DMS153 treated with DMSO at 0.1 percent for 48 hours (cell line): ENCODE results near the gene LPIN2.

Source experiments
- DNase-seq: peaks from one replicate; lab custom pipeline; 2025; ENCODE audit not compliant: unreplicated experiment; lab: John Stamatoyannopoulos, UW

Gene LPIN2

DNA sequence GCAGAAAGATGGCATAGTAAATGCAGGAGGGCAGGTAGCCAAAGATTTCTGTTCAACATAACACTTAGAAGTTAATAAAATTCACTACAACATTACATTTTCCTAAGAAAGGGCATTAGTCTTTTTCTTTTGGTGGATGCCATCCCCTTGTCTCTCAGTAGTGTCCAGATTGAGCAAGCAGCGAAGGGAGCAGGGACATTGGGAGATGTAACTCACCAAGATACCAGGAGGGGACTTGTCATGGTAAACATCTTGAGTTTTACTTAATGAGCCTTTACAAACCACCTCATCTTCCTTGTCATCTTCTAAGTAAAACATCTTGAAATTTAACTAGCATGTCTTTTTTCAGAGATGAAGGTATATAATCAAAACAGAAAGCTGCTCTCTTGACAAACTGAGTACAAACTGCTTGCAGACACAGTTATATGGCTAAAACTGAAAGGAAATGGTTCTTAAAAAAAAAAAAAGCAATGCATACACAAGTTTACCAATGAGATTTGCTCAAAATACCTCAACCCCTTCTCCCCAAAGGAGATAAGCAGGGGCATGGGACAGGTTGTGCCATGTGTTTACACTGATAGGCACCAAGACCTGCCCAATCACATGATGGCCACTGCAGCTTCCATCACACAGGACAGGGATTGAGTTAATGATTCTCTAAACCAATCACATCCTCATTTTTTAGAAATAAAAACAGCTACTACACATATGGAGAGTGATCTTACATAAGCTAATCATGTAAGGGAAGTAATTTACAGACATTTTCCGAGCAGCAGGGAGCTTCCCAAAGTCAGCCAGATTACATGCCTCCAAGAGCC lies 30.3 kb downstream of the LPIN2 start:
- DNase-seq: no peak

DNA sequence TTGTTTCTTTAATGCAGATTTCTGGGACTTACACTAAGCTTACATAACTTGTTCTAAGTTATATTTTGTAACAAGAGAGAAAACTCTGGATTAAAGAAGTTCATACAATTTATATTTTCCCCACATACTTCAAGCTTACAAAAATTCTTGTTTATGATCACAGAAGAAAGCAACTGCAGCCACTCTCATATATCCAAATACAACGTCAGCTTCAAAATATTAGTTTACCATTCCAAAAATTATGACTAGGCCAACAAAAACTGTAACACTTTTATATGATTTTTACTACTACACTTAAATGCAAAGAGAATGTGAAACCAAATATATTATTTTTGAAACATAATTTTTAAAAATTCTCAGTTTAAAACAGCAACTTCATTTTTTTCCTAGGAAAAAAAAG lies 30.9 kb downstream of the LPIN2 start:
- DNase-seq: no peak

DNA sequence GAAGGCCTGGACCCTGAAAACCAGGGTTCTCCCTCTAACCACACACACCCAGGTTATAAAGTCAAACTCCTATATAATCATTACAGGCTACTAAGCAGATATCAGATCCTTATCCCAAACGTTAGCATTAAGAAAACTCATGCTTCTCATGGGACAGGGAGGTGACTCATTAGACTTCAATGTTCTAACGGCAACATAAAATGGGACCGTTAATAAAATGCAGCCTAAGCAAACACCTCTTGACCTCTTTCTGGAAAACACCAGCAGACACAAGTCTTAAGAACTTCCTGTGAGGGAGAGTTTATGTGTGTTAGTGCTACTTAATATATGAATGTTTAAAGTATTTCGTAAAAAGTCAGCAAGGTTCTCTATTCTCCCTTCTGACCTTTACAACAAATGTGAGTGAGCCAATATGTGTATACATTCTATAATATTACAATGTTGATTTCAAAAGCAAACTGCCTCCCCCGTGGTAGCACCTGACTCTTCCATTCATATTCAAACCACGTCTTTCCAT lies 31.7 kb downstream of the LPIN2 start:
- no peak for DNase-seq

DNA sequence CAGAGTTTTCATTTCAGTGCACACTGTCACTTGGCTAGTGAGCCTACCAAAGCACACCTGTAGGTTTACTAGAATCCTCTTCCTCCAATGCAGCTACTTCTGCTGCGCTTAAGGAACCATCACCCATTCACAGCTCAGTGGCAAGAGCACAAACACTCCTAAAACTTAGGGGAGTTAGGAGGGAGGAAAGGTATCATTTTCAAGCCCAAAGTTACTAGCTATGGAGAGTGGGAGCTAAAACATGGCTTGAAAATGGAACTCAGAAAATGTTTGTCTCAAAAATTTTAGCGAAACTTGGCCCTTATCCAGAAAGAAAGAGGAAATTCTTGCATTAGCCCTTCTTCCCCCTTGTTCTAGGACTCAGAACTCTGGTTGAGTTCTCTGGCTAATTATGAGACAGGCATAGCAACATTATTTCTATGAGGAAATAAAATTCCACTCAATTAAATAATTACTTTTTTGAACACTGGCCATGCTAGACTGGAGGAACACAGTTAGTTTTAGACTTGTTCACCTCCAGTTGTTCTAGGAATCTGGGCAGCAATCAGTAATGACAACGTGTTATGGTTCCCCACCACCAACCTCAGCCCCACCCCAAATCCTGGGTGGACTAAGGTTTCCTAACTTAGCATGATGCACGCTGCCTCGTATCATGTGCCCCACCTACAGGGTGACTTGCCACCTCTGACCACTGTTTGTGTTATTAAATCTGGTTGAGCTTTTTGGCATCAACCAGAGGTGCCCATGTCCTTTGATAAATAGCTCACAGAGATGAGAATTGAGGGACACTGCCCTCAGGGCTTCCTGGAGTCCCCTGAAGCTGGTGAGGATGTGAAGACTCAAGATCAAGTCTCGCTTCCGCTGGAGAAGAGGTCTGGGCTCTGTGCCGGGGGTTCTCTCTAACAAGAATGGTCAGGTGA lies 32.8 kb downstream of the LPIN2 start:
- no peak for DNase-seq

DNA sequence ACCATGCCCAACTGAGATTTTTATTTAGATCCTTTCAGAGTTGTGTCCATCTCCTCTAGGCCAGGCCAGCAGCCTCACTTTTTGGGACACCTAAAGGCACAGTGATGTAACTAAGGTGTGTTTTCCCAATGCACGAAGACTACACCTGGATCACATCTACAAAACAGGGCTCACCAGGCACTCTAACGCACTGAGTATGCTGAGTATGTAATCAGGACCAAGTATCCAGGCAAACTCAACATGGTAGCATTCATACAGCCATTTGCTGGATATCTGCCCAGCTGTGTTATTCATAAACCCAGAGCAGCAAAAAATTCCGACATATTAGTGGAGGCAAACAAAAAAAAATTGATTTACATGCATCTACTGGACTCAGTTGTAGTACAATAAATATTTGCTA lies 33.8 kb downstream of the LPIN2 start:
- no peak for DNase-seq

DNA sequence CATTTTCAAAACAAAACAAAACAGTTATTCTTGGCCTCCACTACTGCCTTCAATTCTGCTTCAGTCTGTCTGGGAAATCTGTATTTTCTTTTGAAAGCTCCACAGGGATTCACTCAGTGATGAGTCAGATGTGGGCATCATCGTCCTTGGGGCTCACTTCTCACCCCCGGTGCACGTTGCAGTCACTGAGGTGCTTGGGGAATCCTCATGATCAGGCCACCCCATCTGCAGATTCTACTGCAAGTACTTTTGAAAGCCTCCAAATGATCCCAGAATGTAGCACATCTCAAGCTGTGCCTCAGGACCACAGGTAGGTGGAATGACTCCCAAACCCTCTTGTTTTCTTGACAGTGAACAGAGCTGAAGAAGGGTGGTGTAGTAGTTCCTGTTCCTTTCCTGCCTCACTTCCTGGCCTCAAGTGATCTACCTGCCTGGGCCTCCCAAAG lies 34.3 kb downstream of the LPIN2 start:
- no peak for DNase-seq

DNA sequence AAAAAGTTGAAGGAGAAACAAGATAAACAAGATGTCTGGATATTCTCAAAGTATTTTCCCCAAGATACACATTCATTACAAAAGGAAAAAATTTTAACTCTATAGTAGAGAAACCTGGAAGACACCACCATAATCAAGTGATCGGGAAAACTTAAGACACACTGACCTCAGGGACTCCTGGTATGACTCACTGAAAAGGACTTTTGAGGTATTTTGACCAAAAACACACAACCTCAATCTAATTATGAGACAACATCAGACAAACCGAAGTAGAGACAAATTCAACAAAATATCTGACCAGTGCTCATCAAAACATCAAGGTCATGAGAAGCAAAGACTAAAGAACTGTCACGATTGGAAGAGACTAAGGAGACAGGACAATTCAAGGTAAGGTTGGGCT lies 34.7 kb downstream of the LPIN2 start:
- no peak for DNase-seq

DNA sequence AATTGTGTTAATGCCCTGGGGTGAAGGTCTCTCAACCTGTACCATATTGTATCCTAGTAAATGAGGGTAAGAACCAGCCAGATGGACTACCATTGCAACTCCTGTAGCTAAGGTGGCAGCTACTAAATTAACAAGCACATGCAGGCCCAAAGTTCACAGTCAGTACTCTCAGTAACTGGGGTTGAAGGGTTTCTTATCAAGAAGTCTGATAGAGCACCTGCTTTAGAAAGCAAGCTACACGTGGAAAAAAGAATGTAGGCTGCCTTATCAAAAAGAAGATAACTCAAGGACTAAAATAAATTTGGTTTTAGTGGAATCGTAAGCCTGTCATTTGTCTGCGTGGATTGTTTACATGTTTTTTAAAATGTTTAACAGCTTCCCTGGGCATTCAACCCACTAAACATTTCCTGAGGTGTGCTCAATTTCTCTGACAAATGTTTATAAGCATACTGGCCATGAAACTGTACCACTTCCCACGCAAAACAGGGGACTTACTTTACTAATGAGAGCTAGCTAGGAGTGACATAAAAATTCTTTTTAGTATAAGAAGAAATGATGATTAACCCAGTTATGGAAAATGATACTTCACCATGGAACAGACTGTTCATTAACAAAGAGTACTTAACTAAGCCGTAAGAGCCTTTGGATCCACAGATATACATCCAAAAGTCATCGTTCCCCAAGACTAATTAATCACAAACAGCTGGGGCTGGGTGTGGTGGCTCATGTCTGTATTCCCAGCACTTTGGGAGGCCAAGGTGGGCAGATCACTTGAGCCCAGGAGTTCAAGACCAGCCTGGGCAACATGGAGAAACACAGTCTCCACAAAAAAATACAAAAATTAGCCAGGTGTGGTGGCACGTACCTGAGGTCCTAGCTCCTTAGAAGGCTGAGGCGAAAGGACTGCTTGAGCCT lies 36.5 kb downstream of the LPIN2 start:
- no peak for DNase-seq

DNA sequence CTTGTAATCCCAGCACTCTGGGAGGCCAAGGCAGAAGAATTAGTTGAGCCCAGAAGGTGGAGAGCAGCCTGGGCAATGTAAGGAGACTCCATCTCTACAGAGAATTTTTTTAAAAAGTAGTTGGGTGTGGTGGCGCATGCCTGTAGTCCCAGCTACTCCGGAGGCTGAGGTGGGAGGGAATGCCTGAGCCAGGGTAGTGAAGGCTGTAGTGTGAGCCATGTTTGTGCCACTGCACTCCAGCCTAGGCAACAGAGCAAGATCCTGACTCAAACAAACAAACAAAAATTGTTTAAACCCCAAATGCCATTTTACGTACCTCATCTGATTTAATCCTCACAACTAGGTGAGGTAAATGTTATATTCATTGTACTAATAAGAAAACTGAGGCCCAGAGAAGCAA lies 38.2 kb downstream of the LPIN2 start:
- no peak for DNase-seq

DNA sequence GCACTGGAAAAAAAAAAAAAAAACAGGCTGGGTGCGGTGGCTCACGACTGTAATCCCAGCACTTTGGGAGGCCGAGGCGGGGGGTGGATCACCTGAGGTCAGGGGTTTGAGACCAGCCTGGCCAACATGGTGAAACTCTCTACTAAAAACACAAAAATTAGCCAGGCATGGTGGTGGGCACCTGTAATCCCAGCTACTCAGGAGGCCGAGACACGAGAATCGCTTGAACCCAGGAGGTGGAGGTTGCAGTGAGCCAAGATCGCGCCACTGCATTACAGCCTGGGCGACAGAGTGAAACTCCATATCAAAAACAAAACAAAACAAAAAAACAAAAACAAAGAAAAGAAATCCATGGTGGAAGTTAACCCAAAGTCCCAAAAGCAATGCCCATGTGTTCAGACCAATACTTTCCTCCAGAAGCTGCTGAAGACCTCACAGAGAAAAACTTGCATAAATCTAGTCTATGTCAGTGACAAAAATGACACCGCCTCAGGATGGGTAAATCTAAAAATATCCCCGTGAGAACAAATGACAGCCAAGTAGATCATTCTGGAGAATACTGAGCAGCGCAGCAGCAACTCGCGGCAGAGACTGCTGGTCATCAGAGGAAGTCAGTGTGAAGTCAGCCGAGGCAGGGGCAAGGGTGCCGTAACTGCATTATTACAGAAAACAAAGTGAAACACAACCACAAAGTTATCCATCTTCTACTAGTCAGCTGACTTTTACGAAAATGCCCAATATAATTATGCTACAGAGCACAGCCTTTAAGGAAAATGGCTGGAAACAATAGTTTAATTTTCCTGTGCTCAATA lies 41.0 kb downstream of the LPIN2 start:
- no peak for DNase-seq

DNA sequence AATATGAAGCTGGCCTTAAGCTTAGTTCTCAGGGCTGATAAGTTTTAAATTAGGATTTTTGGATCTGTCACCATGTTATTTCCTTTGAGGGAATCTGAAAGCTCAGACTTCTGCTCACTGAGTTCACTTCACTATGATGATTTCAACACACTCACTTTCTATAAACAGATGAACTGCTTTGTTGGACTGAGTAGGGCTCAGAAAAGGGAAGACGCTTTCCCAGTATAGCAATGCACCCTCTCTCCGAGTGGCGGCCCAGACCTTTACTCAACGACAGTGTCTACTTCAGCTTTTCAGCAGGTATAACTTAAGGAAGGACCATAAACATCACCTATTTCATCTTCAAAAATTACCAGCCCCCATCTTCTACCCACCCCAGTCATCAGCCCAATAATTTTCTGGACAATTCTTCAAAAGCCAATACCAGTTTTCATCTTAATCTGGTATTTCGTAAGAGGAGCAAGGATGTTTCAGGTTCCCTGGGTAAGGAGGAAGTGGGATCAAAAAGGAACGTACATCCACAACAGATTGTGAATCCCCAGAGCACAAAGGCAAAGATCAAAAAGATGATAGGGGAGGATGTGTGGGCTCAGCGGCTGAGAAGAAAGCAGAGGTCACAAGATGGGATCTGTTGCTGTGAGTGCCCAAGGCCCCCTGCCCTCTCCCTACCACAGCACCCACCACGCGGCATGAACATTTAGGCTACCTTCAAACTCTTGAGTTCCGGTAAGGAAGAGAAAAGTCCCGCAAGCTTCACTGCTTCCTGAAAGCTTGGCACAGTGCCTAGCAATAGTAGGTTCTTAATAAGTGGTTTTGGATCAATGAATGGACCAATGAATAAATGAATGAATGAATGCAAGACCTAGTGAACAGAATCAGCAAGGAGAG lies 41.9 kb downstream of the LPIN2 start:
- no peak for DNase-seq

DNA sequence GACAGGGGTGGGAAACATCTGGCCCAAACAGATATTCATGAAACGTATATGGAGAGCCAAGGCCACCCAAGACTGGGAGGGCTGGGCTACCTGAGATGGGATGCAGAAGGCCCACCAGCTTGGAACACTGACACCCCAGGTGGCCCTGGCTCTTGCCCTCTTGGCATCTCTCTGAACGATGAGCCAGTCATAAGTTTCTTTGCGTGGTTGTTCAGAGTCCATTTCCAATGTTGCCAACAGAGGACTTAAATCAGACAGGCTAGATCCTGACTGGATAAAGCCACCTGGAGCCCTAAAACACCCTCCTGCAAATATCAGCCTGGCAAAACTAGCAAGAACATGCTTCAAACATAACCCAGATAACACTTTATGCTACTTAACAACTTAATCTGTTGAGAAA lies 42.6 kb downstream of the LPIN2 start:
- no peak for DNase-seq

DNA sequence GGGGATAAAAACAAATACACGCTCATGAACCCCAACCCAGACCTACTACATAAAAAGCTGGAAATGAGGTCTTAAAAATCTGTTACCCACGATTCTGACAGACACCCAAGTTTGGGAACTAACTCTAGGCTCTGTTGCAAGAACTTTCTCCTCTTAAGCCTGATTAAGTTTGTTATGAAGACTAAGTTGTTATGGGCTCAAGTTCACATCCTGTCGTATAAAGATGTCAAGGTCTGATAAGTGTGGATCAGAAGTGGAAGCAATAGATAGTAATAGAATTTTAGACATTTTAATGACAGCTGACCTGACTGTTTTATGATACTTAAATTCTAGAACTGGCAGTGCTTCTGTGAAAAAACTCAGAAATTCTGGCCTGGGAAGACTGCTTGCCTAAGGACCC lies 43.2 kb downstream of the LPIN2 start:
- DNase-seq: no peak

DNA sequence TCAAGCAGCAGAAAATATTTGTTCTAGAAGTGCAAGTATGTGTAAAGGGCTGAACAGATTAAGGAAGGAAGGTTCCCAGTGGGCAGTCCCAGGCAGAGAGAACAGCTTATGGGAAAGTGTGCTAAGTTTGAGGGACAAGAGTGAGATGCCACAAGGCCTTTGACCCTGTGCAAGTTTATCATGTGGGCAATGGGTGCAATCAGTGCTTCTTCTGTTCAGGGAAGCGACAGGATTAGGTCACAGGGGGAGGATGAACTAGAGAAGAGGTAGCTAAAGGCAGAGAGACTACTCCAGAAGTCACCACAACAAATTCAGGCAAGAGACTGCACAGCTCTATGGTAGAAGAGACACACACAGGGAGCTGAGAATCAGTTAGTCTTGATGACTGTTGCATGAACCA lies 44.3 kb downstream of the LPIN2 start:
- no peak for DNase-seq

DNA sequence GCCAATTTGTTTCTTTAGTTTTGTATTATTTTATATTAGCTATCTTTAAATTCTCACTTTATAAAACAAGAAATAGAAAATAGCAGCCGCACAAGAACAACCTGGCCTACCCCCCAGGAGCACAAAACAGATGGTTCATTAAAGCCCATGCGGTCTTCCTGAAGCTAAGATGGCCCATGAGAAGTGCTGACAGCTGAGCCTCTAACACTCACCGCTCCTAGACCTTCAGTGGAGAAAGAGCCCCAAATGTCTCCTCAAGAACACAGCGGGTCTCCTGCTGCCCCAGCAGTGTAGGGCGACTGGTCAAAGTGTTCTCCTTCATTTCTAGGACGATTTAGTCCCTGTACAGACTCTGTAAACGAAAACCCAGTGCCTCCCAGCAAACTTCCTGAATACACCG lies 45.1 kb downstream of the LPIN2 start:
- DNase-seq: no peak

DNA sequence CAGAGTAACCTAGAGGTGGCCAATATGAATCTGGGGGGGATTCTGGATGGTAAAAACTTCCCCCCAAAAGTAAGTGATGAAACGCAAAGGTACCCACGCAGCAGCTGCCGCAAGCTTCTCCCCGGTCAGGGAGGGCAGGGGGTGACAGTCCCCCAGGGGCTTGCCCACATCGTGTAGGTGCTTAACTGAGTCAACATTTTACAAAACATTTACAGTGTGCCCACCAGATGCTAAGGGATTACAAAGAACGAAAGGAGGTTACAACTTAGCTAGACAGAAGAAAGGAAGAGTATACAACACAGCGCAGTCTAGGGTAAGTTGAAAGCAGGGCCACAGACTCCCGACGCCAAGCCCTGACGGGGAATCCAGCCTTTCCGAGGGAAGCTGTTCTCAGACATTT lies 45.6 kb downstream of the LPIN2 start:
- DNase-seq: no peak

DNA sequence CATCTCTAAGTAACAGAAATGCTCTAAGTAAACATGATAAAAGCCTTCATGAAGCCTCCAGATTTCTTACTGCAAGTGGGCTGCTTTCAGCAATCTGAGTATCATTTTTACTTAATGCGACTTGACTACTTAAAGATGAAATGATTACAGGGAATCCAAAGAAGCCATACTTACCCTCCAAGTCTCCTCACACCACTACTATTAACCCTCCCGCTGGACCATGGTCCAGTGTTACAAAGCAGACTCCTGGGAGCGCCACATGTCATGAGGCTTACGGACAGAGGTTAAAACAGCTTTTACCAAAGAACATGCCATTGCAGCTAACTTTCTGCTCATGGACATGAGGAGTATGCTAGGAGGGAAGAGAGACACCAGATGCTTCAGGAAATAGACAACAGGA lies 46.4 kb downstream of the LPIN2 start:
- no peak for DNase-seq

DNA sequence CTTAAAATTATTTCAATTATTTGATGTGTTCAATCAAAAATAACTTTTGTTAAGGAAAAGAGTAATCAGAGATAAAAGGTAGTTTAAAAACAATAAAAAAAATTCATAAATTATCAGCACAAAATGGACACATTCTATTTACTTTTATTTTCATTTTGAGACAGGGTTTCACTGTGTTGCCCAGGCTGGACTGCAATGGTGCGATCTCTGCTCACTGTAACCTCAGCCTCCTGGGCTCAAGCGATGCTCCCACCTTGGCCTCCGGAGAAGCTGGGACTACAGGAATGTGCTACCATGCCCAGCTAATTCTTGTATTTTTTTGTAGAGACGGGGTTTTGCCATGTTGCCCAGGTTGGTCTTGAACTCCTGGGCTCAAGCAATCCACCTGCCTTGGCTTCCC lies 47.1 kb downstream of the LPIN2 start:
- DNase-seq: no peak

DNA sequence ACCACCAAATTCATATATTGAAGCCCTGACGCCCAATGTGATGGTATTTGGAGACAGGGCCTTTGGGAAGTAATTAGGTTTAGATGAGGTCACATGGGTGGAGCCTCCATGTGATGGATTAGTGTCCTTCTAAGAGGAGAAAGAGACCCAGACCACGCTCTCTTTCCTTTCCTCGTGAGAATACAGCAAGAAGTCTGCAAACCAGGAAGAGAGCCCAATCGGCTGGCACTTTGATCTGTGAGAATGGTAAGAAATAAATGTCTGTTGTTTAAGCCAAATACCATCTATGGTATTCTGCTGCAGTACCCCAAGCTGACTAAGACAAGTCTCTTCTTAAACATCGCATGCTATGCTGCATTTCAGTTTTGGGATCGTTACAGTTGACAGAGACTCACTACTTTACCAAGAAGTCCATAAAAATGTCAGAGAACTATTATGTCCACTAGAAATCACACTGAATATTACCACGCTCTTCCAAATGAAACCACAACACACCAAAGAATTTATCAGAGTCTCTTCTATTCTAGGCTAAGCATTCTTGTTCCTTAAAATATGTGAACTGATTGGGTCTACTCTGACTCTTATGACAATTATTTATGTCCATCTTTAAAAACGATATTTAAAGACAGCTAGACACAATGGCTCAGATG lies 48.5 kb downstream of the LPIN2 start:
- DNase-seq: no peak
